Measurements from ENCODE around the gene TMEM233. TPM values are rescaled to one million over a fixed set of nuclear protein-coding genes. Genes with fewer than 3 reads are reported as not detected.

TMEM233 gene
- total and polyA plus RNA-seq, 10 of the 15 experiments (the other 5 are each of a cell fraction or from before 2014, with no cell fraction given) = not detected

- no peak for TF ChIP-seq IRF5 (IDR thresholded peaks at IDR 0.05; ENCODE audit: borderline replicate concordance)
- no peak for TF ChIP-seq JUNB (IDR thresholded peaks at IDR 0.05)
- no peak for TF ChIP-seq PBX3 (IDR thresholded peaks at IDR 0.05; ENCODE audit: insufficient replicate concordance, low read depth, low read length)
- TF ChIP-seq PAX8 (IDR thresholded peaks at IDR 0.05) = no peak
- TF ChIP-seq IRF4 (IDR thresholded peaks at IDR 0.05; ENCODE audit: low read depth, low read length) = no peak
Measured at GRCh38 chr12:119601877-119602733, 8.5 kb downstream of the TMEM233 start (continued).

GRCh38 chr12:119602734-119603094 is 9.1 kb downstream of the TMEM233 start:
- no peaks in the 10 kb centered on the region for H3K36me3 ChIP-seq (ENCODE audit: control insufficient read depth in 2 of 2, insufficient read depth in 2 of 2, low read length in 1 of 2)
- ChIA-PET RAD21 (ENCODE audit: unreplicated experiment) (no interaction called here), CTCF (interaction anchor here (1.4 kb wide), 1 partner anchor 10 kb away, joined by 3 read pairs; no protein-coding TSS in a partner anchor), SMC1A (ENCODE audit: uncharacterized antibody, unreplicated experiment) (no interaction called here), POLR2A (no interaction called here)
- no peaks in the 10 kb centered on the region; a peak in 1 of 4 replicates for H3K27me3 ChIP-seq (replicated peaks in 1 of 2; ENCODE audit: control insufficient read depth in 2 of 2, insufficient read depth in 2 of 2, low read length in 1 of 2)
- no peak for TF ChIP-seq ZBTB11 (CRISPR knock-in tag; IDR thresholded peaks at IDR 0.05)
- no peak for TF ChIP-seq NKRF (conservative IDR thresholded peaks at IDR 0.05)
- no peak for TF ChIP-seq RELA (IDR thresholded peaks at IDR 0.05; ENCODE audit: borderline replicate concordance, partially characterized antibody)
- TF ChIP-seq ZNF274 (IDR thresholded peaks at IDR 0.05; ENCODE audit: insufficient read depth, insufficient read length) = no peak
- TF ChIP-seq STAT3 (IDR thresholded peaks at IDR 0.05; ENCODE audit: low read depth, low read length) = no peak
- no peak for TF ChIP-seq KLF5 (IDR thresholded peaks at IDR 0.05; ENCODE audit: partially characterized antibody)
- TF ChIP-seq MAX (IDR thresholded peaks at IDR 0.05; ENCODE audit: low read depth, low read length) = no peak
- no peak for TF ChIP-seq ZNF384 (IDR thresholded peaks at IDR 0.05; ENCODE audit: borderline replicate concordance, low read depth, low read length)
- TF ChIP-seq CBFB (IDR thresholded peaks at IDR 0.05; ENCODE audit: low read depth) = no peak
- H3K9ac ChIP-seq (ENCODE audit: control insufficient read depth, insufficient read depth, low read length) = no peak overlapping the region
- H3K4me3 ChIP-seq = no peak overlapping the region
- no peak overlapping the region for H3K4me2 ChIP-seq (ENCODE audit: control insufficient read depth, insufficient read depth)
- 40% methylated on average over 4 of the region's 4 CpGs for WGBS (ENCODE audit: insufficient coverage, insufficient replicate concordance, low lambda C conversion rate, missing lambda C conversion rate)
- ATAC-seq (no peak), FAIRE-seq (no peak), DNase-seq (ENCODE audit: low read depth, low spot score) (no peak)
- H3K9me3 ChIP-seq (replicated peaks; ENCODE audit: control insufficient read depth, insufficient read depth, low read length) = no peaks in the 10 kb centered on the region
- BruUV-seq (replicated peaks) = no TSS peak
- H3K27ac ChIP-seq (ENCODE audit: control insufficient read depth, insufficient read depth) = no peak overlapping the region
- in situ Hi-C loops (cut with MboI) = no loop called here
- H2AFZ ChIP-seq (ENCODE audit: control insufficient read depth, low read depth, low read length) = no peak overlapping the region
- H3K4me1 ChIP-seq (ENCODE audit: control insufficient read depth, insufficient read depth, low read length) = no peaks in the 10 kb centered on the region
- no peaks in the 10 kb centered on the region for H4K20me1 ChIP-seq (ENCODE audit: control insufficient read depth, insufficient read depth)
- H3K79me2 ChIP-seq (ENCODE audit: control insufficient read depth, insufficient read depth, low read length) = no peaks in the 10 kb centered on the region
- intact Hi-C loops (cut with micrococcal nuclease; ENCODE audit: unreplicated experiment) = no loop called here

Data from GM12878 (cell line).